ENCODE results near the gene IGFL4.

Gene IGFL4

DNA sequence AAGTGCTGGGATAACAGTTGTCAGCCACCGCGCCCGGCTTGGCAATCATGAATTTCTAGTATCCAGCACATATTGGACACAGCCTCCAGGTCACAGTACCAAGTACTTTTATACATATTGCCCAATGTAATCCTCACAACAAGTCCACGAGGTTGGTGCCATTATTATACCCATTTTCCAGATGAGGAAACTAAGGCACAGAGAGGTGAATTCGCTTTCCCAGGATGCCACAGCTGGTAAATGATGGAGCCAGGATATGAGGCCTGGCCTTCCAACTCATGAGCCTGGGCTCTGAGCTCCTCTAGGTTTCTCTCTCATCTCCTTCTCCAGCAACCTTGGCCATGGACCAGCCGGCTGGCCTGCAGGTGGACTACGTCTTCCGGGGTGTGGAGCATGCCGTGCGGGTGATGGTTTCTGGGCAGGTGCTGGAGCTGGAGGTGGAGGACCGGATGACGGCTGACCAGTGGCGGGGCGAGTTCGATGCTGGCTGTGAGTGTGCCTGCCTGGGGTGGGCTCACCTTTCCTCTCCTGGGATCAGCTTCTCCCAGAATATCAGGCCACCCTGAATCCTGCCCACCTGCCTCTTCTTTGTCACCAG is 38.0 kb downstream of the IGFL4 start:
- peaks cover 0 to 17% of the 10 kb centered on the region in 2 donors for H3K4me1 ChIP-seq (ENCODE audit: control insufficient read depth in 1 of 2, insufficient read depth in 2 of 2, low read length in 2 of 2)
- no peaks in the 10 kb centered on the region for H3K27me3 ChIP-seq (ENCODE audit: low read depth, low read length)
- H3K4me3 ChIP-seq (ENCODE audit: low read depth in 1 of 2, low read length in 2 of 2): no peak overlapping the region
- H3K9me3 ChIP-seq (ENCODE audit: control insufficient read depth in 1 of 2, low read length in 2 of 2): no peaks in the 10 kb centered on the region
- H3K27ac ChIP-seq (ENCODE audit: low read length): no peak overlapping the region
- H3K36me3 ChIP-seq (ENCODE audit: control insufficient read depth in 1 of 2, insufficient read depth in 2 of 2, low read length in 2 of 2): peaks cover 8 to 21% of the 10 kb centered on the region in 2 donors

GRCh38 chr19:46000491-46001246 is 40.1 kb downstream of the IGFL4 start:
- H3K27me3 ChIP-seq (ENCODE audit: low read depth, low read length): no peaks in the 10 kb centered on the region
- H3K27ac ChIP-seq (ENCODE audit: low read length): no peak overlapping the region
- no peaks in the 10 kb centered on the region for H3K9me3 ChIP-seq (ENCODE audit: control insufficient read depth in 1 of 2, low read length in 2 of 2)
- peaks cover 8 to 11% of the 10 kb centered on the region in 2 donors for H3K36me3 ChIP-seq (ENCODE audit: control insufficient read depth in 1 of 2, insufficient read depth in 2 of 2, low read length in 2 of 2)
- peaks cover 0 to 23% of the 10 kb centered on the region in 2 donors for H3K4me1 ChIP-seq (ENCODE audit: control insufficient read depth in 1 of 2, insufficient read depth in 2 of 2, low read length in 2 of 2)
- no peak overlapping the region for H3K4me3 ChIP-seq (ENCODE audit: low read depth in 1 of 2, low read length in 2 of 2)

DNA sequence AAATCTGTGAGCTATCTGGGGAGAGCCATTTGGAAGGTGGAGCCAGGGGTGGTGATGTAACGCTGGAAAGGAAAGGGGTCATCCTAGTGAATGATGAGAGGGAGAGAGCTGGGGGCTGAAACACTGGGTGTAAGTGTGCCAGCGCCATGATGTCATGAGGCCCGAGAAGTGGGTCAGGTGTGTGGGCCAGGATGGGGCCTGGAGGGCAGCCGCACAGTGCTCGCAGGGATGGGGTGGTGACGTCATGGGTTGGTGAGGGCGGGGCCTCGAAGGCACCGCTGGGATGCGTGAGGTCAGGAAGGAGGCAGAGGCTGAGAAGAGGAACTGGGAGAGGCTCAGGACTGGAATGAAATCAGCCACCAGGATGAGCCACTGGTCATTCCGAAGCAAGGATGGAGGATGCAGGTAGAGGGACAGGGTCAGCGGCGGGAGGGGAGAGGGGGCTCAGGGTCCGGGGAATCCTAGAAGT is 41.1 kb downstream of the IGFL4 start:
- Histone ChIP-seq H3K4me3 (ENCODE audit: low read depth in 1 of 2, low read length in 2 of 2) (no peak overlapping the region), H3K27ac (ENCODE audit: low read length) (no peak overlapping the region), H3K36me3 (ENCODE audit: control insufficient read depth in 1 of 2, insufficient read depth in 2 of 2, low read length in 2 of 2) (peaks cover 8 to 11% of the 10 kb centered on the region in 2 donors)

DNA sequence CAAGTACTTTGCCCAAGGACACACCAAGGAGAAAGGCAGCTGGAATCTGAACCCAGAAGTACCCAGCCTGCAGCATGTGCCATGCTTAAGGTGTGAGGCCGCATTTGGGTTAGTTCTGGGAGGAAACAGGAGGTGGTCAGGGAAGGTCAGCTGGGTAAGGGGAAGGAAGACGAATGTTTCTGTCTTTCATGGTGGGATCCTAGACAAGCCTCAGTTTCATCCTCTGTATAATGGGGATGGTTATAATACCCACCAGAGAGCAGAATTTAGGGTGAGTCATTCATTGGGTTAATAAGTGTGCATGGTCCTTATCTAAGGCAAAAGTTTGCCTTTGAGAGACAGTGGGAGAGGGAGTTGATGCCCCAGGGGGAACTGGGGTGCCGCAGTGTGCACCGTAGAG is 42.0 kb downstream of the IGFL4 start:
- Histone ChIP-seq H3K4me1 (ENCODE audit: control insufficient read depth in 1 of 2, insufficient read depth in 2 of 2, low read length in 2 of 2) (peaks cover 0 to 23% of the 10 kb centered on the region in 2 donors), H3K9me3 (ENCODE audit: control insufficient read depth in 1 of 2, low read length in 2 of 2) (no peaks in the 10 kb centered on the region), H3K27ac (ENCODE audit: low read length) (no peak overlapping the region), H3K27me3 (ENCODE audit: low read depth, low read length) (no peaks in the 10 kb centered on the region), H3K4me3 (ENCODE audit: low read depth in 1 of 2, low read length in 2 of 2) (no peak overlapping the region), H3K36me3 (ENCODE audit: control insufficient read depth in 1 of 2, insufficient read depth in 2 of 2, low read length in 2 of 2) (peaks cover 8 to 11% of the 10 kb centered on the region in 2 donors)

More for the DNA sequence above, 41.1 kb downstream of the IGFL4 start:
- H3K4me1 ChIP-seq (ENCODE audit: control insufficient read depth in 1 of 2, insufficient read depth in 2 of 2, low read length in 2 of 2): peaks cover 0 to 23% of the 10 kb centered on the region in 2 donors
- H3K9me3 ChIP-seq (ENCODE audit: control insufficient read depth in 1 of 2, low read length in 2 of 2): no peaks in the 10 kb centered on the region
- no peaks in the 10 kb centered on the region for H3K27me3 ChIP-seq (ENCODE audit: low read depth, low read length)

GRCh38 chr19:45996933-45997332 is 43.9 kb downstream of the IGFL4 start:
- H3K36me3 ChIP-seq (ENCODE audit: control insufficient read depth in 1 of 2, insufficient read depth in 2 of 2, low read length in 2 of 2): peaks cover 4 to 7% of the 10 kb centered on the region in 2 donors
- H3K27ac ChIP-seq (ENCODE audit: low read length): no peak overlapping the region
- peaks cover 0 to 23% of the 10 kb centered on the region in 2 donors for H3K4me1 ChIP-seq (ENCODE audit: control insufficient read depth in 1 of 2, insufficient read depth in 2 of 2, low read length in 2 of 2)
- H3K9me3 ChIP-seq (ENCODE audit: control insufficient read depth in 1 of 2, low read length in 2 of 2): no peaks in the 10 kb centered on the region
- H3K27me3 ChIP-seq (ENCODE audit: low read depth, low read length): no peaks in the 10 kb centered on the region
- no peak overlapping the region for H3K4me3 ChIP-seq (ENCODE audit: low read depth in 1 of 2, low read length in 2 of 2)

DNA sequence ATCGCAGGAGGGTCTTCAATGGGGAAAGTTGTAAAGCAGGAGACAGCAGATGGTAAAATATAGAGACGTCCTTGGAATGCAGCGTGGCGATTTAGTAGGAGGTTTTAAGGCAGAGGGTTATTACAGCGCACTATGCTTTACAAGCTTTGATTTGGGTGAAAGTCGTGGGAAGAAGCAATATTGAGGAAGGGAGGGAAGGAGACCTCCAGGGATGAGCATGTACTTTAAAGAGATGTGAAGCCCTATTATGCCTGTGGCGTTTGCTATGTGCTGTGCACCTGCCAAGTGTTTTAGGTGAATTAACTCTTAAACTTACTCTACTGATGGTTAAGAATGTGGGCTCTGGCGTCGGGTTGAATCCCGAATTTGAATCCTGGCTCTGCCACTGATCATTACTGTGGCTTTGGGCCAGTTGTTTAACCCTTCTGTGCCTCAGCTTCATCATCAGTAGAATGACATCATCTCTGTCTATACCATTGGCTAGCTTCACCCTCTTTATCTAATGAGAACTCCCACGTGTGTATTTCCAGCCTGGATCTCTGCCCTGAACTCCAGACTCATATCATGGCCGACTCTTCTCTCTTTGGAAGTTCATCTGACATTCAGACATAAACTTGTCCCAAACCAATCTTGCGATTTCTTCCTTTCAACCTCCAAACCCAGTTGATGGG is 45.0 kb downstream of the IGFL4 start:
- H3K27ac ChIP-seq (ENCODE audit: low read length): peak overlapping the region; percentile 76
- peaks cover 4 to 7% of the 10 kb centered on the region in 2 donors for H3K36me3 ChIP-seq (ENCODE audit: control insufficient read depth in 1 of 2, insufficient read depth in 2 of 2, low read length in 2 of 2)
- peak overlapping the region; percentile 70 to 92 for H3K4me3 ChIP-seq (ENCODE audit: low read depth in 1 of 2, low read length in 2 of 2)
- H3K4me1 ChIP-seq (ENCODE audit: control insufficient read depth in 1 of 2, insufficient read depth in 2 of 2, low read length in 2 of 2): peaks cover 0 to 21% of the 10 kb centered on the region in 2 donors
- H3K9me3 ChIP-seq (ENCODE audit: control insufficient read depth in 1 of 2, low read length in 2 of 2): no peaks in the 10 kb centered on the region
- no peaks in the 10 kb centered on the region for H3K27me3 ChIP-seq (ENCODE audit: low read depth, low read length)

DNA sequence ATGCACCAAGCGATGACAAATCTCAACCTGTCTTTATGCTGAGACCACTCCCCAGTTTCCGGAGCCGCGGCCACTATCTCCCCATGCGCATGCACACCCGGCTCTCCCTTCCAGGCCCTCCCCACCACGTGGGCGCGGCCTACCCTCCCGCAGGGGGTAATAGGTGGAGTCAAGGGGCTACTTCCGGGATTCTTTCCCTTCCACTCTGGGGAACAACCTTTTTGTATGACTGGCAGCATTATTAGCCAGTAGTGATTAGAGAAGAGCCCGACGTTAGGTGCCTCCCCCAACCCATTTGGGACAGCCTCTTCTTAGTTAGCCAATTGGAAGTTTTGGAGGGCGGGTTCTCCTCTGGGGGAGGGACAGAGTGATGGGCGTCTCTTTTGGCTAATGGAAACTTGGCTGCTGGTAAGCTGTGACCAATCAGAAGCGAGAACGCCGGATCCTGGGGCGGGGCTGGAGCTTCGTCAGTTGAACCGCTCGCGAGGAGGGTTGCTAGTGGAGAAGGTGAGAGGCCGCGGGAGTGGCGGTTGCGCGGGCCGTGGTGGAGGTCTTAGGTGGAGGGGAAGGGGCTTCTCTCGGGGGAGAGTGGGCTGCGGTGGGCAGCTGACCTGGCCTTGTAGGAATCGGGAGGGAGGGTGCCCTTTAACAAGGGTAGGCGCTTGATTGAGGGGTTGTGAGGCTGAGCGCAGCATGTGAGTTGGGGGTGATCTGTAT is 45.6 kb downstream of the IGFL4 start, which contains the start of gene CCDC61:
Gene CCDC61 (plus strand): TSS at position 470 of the 717 bp plus-strand sequence. CDS start 7,552 bp downstream, outside the sequence.
- no peaks in the 10 kb centered on the region for H3K27me3 ChIP-seq (ENCODE audit: low read depth, low read length)
- H3K36me3 ChIP-seq (ENCODE audit: control insufficient read depth in 1 of 2, insufficient read depth in 2 of 2, low read length in 2 of 2): peaks cover 4 to 7% of the 10 kb centered on the region in 2 donors
- no peaks in the 10 kb centered on the region for H3K9me3 ChIP-seq (ENCODE audit: control insufficient read depth in 1 of 2, low read length in 2 of 2)
- H3K27ac ChIP-seq (ENCODE audit: low read length): peak within 1 kb of the TSS; percentile 76
- peaks cover 0 to 14% of the 10 kb centered on the region in 2 donors for H3K4me1 ChIP-seq (ENCODE audit: control insufficient read depth in 1 of 2, insufficient read depth in 2 of 2, low read length in 2 of 2)
- peak within 1 kb of the TSS; percentile 70 to 92 for H3K4me3 ChIP-seq (ENCODE audit: low read depth in 1 of 2, low read length in 2 of 2)

- Histone ChIP-seq H3K4me3 (ENCODE audit: low read depth in 1 of 2, low read length in 2 of 2) (peak overlapping the region; percentile 70 to 74), H3K4me1 (ENCODE audit: control insufficient read depth in 1 of 2, insufficient read depth in 2 of 2, low read length in 2 of 2) (peaks cover 0 to 8% of the 10 kb centered on the region in 2 donors), H3K36me3 (ENCODE audit: control insufficient read depth in 1 of 2, insufficient read depth in 2 of 2, low read length in 2 of 2) (peaks cover 4 to 7% of the 10 kb centered on the region in 2 donors), H3K27me3 (ENCODE audit: low read depth, low read length) (no peaks in the 10 kb centered on the region), H3K9me3 (ENCODE audit: control insufficient read depth in 1 of 2, low read length in 2 of 2) (no peaks in the 10 kb centered on the region), H3K27ac (ENCODE audit: low read length) (no peak overlapping the region)
Measured at GRCh38 chr19:45994456-45994997, 46.3 kb downstream of the IGFL4 start.

GRCh38 chr19:45990113-45990728 is 50.6 kb downstream of the IGFL4 start:
- Histone ChIP-seq H3K4me3 (ENCODE audit: low read depth in 1 of 2, low read length in 2 of 2) (no peak overlapping the region), H3K27me3 (ENCODE audit: low read depth, low read length) (no peaks in the 10 kb centered on the region), H3K27ac (ENCODE audit: low read length) (no peak overlapping the region), H3K9me3 (ENCODE audit: control insufficient read depth in 1 of 2, low read length in 2 of 2) (no peaks in the 10 kb centered on the region), H3K36me3 (ENCODE audit: control insufficient read depth in 1 of 2, insufficient read depth in 2 of 2, low read length in 2 of 2) (no peaks in the 10 kb centered on the region), H3K4me1 (ENCODE audit: control insufficient read depth in 1 of 2, insufficient read depth in 2 of 2, low read length in 2 of 2) (no peaks in the 10 kb centered on the region)

Measured in muscle layer of duodenum (tissue), 2 donors.